Measurements from ENCODE around the gene TTC17. TPM values are rescaled to one million over a fixed set of nuclear protein-coding genes. Genes with fewer than 3 reads are reported as not detected.
"Not testable (repeated sequence)": the region's sequence is repeated elsewhere in the genome, so short reads cannot be mapped to it uniquely, and the experiment has no call there.

Gene TTC17
- total RNA-seq, 1 donor from 2014 or later = 143 TPM

DNA sequence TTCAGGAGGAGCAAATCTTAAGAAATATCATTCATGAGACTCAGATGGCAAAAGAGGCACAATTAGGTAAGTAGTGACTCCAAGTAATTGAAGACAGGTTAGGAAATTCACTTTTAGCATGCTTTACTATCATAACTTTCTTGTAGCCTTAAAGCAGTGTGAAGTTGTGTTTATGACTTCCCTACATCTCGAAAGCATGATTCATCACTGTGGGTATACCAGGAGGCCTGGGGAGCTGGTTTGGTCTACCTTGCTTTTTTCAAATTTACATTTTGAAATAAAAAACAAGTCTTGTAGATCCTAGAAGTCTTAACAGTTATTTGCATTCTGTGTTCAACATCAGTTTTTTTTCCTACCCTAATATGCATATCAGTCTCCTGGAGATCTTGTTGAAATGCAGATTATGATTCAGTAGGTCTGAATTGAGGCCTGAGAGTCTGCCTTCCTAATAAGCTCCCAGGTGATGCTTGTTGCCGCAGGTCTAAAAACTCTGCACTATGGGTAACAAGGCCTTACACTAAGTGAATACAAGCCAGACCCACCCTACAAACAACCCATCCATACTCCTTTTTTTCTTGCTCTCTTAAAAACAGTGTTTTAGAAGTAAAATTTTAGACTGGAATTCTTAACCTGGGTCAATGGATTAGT is 41.4 kb downstream of the TTC17 start:
- H3K4me3 Mint-ChIP-seq = no peak overlapping the region
- H3K9me3 Mint-ChIP-seq = no peaks in the 10 kb centered on the region
- no peak overlapping the region for H3K27ac Mint-ChIP-seq
- peaks cover 58% of the 10 kb centered on the region for H3K36me3 Mint-ChIP-seq
- peaks cover 10% of the 10 kb centered on the region for H3K4me1 Mint-ChIP-seq
- DNase-seq (ENCODE audit: low spot score in 2 of 2, unreplicated experiment in 2 of 2) = no peak
- TF ChIP-seq, protein P1, sequence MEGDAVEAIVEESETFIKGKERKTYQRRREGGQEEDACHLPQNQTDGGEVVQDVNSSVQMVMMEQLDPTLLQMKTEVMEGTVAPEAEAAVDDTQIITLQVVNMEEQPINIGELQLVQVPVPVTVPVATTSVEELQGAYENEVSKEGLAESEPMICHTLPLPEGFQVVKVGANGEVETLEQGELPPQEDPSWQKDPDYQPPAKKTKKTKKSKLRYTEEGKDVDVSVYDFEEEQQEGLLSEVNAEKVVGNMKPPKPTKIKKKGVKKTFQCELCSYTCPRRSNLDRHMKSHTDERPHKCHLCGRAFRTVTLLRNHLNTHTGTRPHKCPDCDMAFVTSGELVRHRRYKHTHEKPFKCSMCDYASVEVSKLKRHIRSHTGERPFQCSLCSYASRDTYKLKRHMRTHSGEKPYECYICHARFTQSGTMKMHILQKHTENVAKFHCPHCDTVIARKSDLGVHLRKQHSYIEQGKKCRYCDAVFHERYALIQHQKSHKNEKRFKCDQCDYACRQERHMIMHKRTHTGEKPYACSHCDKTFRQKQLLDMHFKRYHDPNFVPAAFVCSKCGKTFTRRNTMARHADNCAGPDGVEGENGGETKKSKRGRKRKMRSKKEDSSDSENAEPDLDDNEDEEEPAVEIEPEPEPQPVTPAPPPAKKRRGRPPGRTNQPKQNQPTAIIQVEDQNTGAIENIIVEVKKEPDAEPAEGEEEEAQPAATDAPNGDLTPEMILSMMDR (IDR thresholded peaks at IDR 0.05; ENCODE audit: unreplicated experiment) = no peak
- H3K27me3 Mint-ChIP-seq (ENCODE audit: low read depth) = no peaks in the 10 kb centered on the region

DNA sequence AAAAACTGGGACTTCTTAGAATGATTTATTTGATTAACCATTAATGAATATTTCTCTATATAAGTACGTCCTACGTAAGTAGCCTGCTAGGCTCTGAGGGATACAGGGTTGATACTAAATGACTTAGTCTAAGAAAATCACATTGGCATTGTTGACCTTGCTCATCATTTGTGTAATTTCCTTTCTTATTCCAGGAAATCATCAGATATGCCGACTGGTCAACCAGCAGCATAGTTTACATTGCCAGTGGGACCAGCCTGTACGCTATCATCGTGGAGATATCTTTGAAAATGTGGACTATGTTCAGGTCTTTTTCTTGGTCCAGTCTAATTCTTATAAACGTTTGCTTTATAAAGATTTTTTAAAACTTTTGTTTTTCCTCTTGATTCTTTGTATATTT is 42.5 kb downstream of the TTC17 start:
- no peaks in the 10 kb centered on the region for H3K27me3 Mint-ChIP-seq (ENCODE audit: low read depth)
- H3K4me1 Mint-ChIP-seq = peaks cover 7% of the 10 kb centered on the region
- TF ChIP-seq, protein P1 (IDR thresholded peaks at IDR 0.05; ENCODE audit: unreplicated experiment) = no peak
- peaks cover 61% of the 10 kb centered on the region for H3K36me3 Mint-ChIP-seq
- no peaks in the 10 kb centered on the region for H3K9me3 Mint-ChIP-seq
- no peak for DNase-seq (ENCODE audit: low spot score in 2 of 2, unreplicated experiment in 2 of 2)
- H3K27ac Mint-ChIP-seq = no peak overlapping the region
- no peak overlapping the region for H3K4me3 Mint-ChIP-seq

DNA sequence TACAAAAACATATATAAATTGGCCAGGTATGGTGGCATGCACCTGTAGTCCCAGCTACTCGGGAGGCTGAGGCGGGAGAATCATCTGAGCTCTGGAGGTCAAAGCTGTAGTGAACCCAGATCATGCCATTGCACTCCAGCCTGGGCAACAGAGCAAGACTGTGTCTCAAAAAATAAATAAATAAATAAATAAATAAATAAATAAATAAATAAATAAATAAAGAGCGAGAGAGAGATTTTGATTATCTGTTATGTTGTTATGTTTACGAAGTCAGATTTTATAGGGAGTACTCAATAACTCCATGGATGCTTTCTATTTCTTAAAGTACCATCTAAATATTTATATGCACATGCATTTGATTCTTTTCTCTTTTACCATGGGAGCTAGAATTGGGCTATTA is 43.1 kb downstream of the TTC17 start:
- not testable (repeated sequence) for H3K27me3 Mint-ChIP-seq (ENCODE audit: low read depth); H3K9me3 Mint-ChIP-seq; H3K4me3 Mint-ChIP-seq; H3K27ac Mint-ChIP-seq; DNase-seq (ENCODE audit: low spot score in 2 of 2, unreplicated experiment in 2 of 2); H3K4me1 Mint-ChIP-seq
- peaks cover 61% of the 10 kb centered on the region for H3K36me3 Mint-ChIP-seq

DNA sequence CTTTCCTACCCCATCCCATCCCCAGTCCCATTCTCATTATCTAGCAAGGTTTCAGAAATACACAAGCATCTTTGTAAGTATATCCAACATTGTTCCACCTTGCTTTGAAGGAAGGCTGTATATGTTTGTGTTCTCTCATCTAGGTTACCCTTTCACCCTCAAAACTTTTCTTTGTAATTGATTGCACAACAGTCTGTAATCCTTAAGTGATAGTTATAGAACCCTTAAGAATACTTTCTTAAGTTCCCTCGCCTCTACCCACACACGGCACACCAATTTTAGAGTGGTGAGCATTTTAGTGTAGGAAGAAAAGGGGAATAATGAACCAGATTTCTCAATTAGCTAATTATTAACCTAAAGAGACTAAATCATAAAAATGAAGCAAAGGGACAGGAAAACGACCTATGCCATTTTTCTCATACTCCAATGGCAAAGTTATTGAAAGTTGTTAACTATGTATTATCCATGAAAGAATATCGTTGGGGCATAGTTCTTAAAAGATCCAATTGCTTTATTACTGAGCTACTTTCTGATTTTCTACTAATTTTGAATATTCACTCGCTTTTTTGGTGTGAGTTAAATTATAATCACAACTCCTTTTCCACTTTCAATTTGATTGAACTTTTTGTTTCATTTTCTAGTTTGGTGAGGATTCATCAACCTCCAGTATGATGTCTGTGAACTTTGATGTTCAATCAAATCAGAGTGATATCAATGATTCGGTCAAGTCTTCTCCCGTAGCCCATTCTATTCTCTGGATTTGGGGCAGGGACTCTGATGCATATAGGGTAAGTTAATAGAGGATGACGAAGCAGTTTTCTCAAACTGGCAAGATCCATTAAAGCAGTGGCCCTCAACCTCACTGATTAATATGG is 44.9 kb downstream of the TTC17 start:
- TF ChIP-seq, protein P1 (IDR thresholded peaks at IDR 0.05; ENCODE audit: unreplicated experiment) = no peak
- Mint-ChIP-seq H3K27me3 (ENCODE audit: low read depth) (no peaks in the 10 kb centered on the region), H3K27ac (no peak overlapping the region), H3K36me3 (peaks cover 52% of the 10 kb centered on the region), H3K4me1 (no peaks in the 10 kb centered on the region), H3K4me3 (no peak overlapping the region), H3K9me3 (no peaks in the 10 kb centered on the region)
- DNase-seq (ENCODE audit: low spot score in 2 of 2, unreplicated experiment in 2 of 2) = no peak

DNA sequence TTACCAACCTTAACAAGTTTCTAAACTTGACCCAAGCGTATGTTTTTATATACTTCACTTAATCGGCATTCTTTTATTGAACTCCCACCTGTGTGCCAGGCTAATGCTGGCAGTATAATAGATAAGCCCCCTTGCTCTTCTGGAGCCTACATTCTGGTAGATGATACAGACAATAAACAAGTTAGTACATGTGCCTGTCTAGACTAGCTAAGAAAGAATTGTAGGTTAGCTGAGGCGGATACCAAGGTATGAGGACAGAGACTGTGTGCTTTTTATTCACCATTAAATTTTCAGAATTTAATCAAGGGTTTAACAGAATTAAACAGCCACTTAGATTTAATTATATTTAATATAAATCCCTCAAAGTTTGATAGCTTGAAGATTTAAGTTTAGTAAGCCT is 45.7 kb downstream of the TTC17 start:
- no peaks in the 10 kb centered on the region for H3K4me1 Mint-ChIP-seq
- no peaks in the 10 kb centered on the region for H3K27me3 Mint-ChIP-seq (ENCODE audit: low read depth)
- H3K27ac Mint-ChIP-seq = no peak overlapping the region
- TF ChIP-seq, protein P1 (IDR thresholded peaks at IDR 0.05; ENCODE audit: unreplicated experiment) = no peak
- DNase-seq (ENCODE audit: low spot score in 2 of 2, unreplicated experiment in 2 of 2) = no peak
- H3K4me3 Mint-ChIP-seq = no peak overlapping the region
- peaks cover 57% of the 10 kb centered on the region for H3K36me3 Mint-ChIP-seq
- H3K9me3 Mint-ChIP-seq = no peaks in the 10 kb centered on the region

DNA sequence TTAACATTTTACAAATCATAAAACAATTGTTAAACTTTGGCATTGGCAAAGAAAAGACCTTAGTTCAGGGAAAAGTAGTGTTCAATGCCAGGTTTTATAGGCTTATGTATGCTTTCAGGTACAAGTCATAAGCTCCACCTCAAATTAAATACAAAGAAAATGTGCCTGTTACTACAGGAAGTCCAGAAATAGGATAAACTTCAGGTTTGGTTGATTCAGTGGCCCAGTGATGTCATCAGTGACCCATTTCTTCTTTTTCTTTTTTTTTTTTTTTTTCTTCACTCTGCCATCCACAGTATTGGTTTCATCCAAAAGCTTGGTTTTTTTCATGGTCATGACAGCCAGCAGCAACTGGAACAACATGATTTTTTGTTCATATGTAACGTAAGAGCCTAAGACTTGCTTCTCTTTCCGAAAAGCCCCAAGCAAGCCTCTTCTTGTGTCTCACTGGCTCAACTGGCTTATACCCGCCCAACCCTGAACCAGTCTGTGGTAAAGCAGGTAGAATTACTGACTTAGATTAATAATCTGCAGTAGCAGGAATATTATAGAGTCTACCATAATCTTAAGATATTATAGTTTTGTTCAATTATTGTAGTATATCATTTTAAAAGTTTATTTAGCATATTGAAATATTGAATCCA is 46.2 kb downstream of the TTC17 start:
- Mint-ChIP-seq H3K27ac (no peak overlapping the region), H3K4me3 (no peak overlapping the region), H3K27me3 (ENCODE audit: low read depth) (no peaks in the 10 kb centered on the region), H3K36me3 (peaks cover 58% of the 10 kb centered on the region), H3K9me3 (no peaks in the 10 kb centered on the region), H3K4me1 (no peaks in the 10 kb centered on the region)
- DNase-seq (ENCODE audit: low spot score in 2 of 2, unreplicated experiment in 2 of 2) = no peak
- TF ChIP-seq, protein P1 (IDR thresholded peaks at IDR 0.05; ENCODE audit: unreplicated experiment) = no peak

All from mesothelial cell of epicardium (in vitro differentiated cells).